HFFc6 (cell line): ENCODE measurements around the gene METTL25B. TPM values are rescaled to one million over a fixed set of nuclear protein-coding genes. Genes with fewer than 3 reads are reported as not detected.

Source experiments
- DNase-seq: peaks from one replicate; pipeline ENCODE4 v3.0.0-alpha.2; 2018
- H3K27ac Mint-ChIP-seq: 2 replicates; pipeline ENCODE4 v1.8.0; 2020; ENCODE audit warnings: mild to moderate bottlenecking, mixed read lengths
- H3K27me3 Mint-ChIP-seq: 2 replicates; pipeline ENCODE4 v1.8.0; 2021; ENCODE audit warnings: mild to moderate bottlenecking, moderate library complexity, mixed read lengths; ENCODE audit not compliant: insufficient read depth
- H3K36me3 Mint-ChIP-seq: 2 replicates; pipeline ENCODE4 v1.8.0; 2021; ENCODE audit warnings: low read depth, mixed read lengths
- H3K4me1 Mint-ChIP-seq: 2 replicates; pipeline ENCODE4 v1.8.0; 2020; ENCODE audit warnings: low read depth, mixed read lengths
- H3K4me3 Mint-ChIP-seq: 2 replicates; pipeline ENCODE4 v1.8.0; 2020; ENCODE audit warnings: mild to moderate bottlenecking, moderate library complexity, mixed read lengths
- H3K9me3 Mint-ChIP-seq: 2 replicates; pipeline ENCODE4 v1.8.0; 2020; ENCODE audit warnings: mild to moderate bottlenecking, mixed read lengths
- CTCF ChIP-seq: fragments of 200-600 bp; sonication (generic); IDR thresholded peaks from 2 replicates; pipeline ENCODE4 v1.5.0; 2021; ENCODE audit warnings: antibody characterized with exemption, mild to moderate bottlenecking
- long read RNA-seq: library from polyadenylated mRNA; unstranded; transcript quantifications from one replicate; pipeline ENCODE4 v2.0.0, GENCODE V29; 2019
- total RNA-seq, 6 experiments: library from RNA; stranded (reverse); fragmentation: NEBNext Ultra II Directional; extraction: Animal tissue kit (Norgen Biotek cat#: 25700); gene quantifications; 2 replicates in 1 of 6; 3 replicates in 5 of 6; pipeline ENCODE4 v1.2.3, GENCODE V29; 2021

The METTL25B gene
- total RNA-seq = 10 to 100 TPM; 11.2 to 16.0 (median 13.9) TPM
- long read RNA-seq, partial matches to known transcripts = 0 of 15 reads
- long read RNA-seq, other reads (novel, unspliced or antisense) = 8 of 15 reads

GRCh38 chr1:156727926-156728598 is at the start of gene METTL25B:
TSS of gene METTL25B (plus strand) at chr1:156728469. CDS start at chr1:156729105, 636 bp downstream.
- no peak within 1 kb of the TSS; the same call in 1 of the 2 replicates for H3K4me3 Mint-ChIP-seq
- H3K36me3 Mint-ChIP-seq = peaks cover 16% of the 10 kb centered on the region
- H3K27ac Mint-ChIP-seq = peak within 1 kb of the TSS; percentile 95
- peaks cover 16% of the 10 kb centered on the region for H3K4me1 Mint-ChIP-seq
- no peaks in the 10 kb centered on the region for H3K9me3 Mint-ChIP-seq
- DNase-seq = peak; percentile 70
- H3K27me3 Mint-ChIP-seq = peaks cover 8% of the 10 kb centered on the region
- no peak for TF ChIP-seq CTCF

- H3K27ac Mint-ChIP-seq = no peak overlapping the region
- peaks cover 4% of the 10 kb centered on the region; the same call in 1 of the 2 replicates for H3K36me3 Mint-ChIP-seq
- peaks cover 1% of the 10 kb centered on the region for H3K27me3 Mint-ChIP-seq
- H3K9me3 Mint-ChIP-seq = no peaks in the 10 kb centered on the region
- no peak for DNase-seq
- no peak for TF ChIP-seq CTCF
- peaks cover 43% of the 10 kb centered on the region for H3K4me1 Mint-ChIP-seq
- H3K4me3 Mint-ChIP-seq = no peak overlapping the region
Measured at GRCh38 chr1:156680056-156680455, 48.2 kb upstream of the METTL25B start.

GRCh38 chr1:156681196-156681960 is 46.9 kb upstream of the METTL25B start:
- no peak overlapping the region for H3K4me3 Mint-ChIP-seq
- H3K27ac Mint-ChIP-seq = no peak overlapping the region
- H3K27me3 Mint-ChIP-seq = peaks cover 1% of the 10 kb centered on the region
- DNase-seq = no peak
- H3K4me1 Mint-ChIP-seq = peaks cover 35% of the 10 kb centered on the region
- no peaks in the 10 kb centered on the region for H3K36me3 Mint-ChIP-seq
- no peak for TF ChIP-seq CTCF
- no peaks in the 10 kb centered on the region for H3K9me3 Mint-ChIP-seq

GRCh38 chr1:156682166-156682890 is 45.9 kb upstream of the METTL25B start:
- H3K27me3 Mint-ChIP-seq = peaks cover 2% of the 10 kb centered on the region
- peaks cover 32% of the 10 kb centered on the region for H3K4me1 Mint-ChIP-seq
- no peaks in the 10 kb centered on the region for H3K9me3 Mint-ChIP-seq
- H3K27ac Mint-ChIP-seq = no peak overlapping the region
- H3K4me3 Mint-ChIP-seq = no peak overlapping the region
- no peaks in the 10 kb centered on the region for H3K36me3 Mint-ChIP-seq
- peak; percentile 31; the same call in 1 of the 2 replicates for TF ChIP-seq CTCF
- no peak for DNase-seq

DNA sequence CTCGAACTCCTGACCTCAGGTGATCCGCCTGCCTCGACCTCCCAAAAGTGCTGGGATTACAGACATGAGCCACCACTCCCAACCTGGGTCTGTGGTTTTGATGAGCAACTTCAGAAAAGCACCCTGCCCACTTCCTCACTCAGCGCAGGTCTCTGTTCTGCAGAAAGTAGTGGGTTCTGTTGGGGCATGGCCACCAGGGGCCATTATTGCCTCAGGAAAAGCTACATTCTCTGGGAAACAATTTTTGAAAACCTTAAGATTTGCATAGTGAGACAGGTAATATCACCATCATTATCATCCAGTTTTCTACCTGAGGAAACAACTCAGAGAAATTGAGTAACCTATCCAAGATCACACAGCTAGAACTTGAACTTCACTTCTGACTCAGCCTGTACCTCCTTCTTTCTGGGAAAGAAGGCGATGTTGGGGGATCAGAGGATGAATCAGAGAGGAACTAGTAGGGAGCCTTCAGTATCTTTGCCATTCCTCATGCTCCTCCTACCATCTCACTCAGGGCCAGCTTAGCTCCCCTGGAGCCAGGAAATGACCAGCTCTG is 44.0 kb upstream of the METTL25B start:
- Mint-ChIP-seq H3K4me1 (peaks cover 30% of the 10 kb centered on the region), H3K27ac (peak overlapping the region; percentile 86), H3K4me3 (no peak overlapping the region), H3K9me3 (no peaks in the 10 kb centered on the region), H3K27me3 (peaks cover 2% of the 10 kb centered on the region), H3K36me3 (no peaks in the 10 kb centered on the region)
- peak; percentile 52; the same call in 1 of the 2 replicates for TF ChIP-seq CTCF
- peak; percentile 77 for DNase-seq
